Measurements from ENCODE around the gene HECTD4.

HECTD4 gene

DNA sequence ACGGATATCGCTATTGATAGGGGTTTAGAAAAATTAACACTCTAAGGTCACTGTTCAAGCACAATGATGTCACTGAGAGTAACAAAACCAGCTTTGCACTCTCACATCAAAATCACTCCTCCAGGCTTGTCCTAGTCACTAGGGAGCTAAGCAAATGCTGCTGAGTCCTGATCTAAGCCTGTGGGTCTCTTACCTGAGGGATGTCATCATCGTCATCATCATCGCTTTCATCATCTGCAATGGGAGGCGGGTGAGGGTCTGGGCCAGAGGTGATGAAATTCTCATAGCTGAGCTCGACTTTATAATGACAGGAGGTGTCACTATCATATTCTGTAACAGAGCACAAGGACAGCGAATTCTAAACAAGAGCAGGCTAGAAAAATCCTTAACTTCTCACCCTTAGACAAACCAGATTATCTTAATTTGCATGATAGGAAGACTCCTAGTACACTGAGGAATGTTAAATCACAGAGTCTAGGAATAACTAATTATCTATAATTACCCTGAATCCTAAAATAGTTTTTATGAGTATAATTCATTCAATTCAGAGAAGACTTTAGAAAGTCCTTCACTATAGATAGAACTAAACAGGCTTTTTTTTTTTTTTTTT is 173.8 kb downstream of the HECTD4 start:
- DNase-seq (ENCODE audit: low read depth in 2 of 2) = no peak

DNA sequence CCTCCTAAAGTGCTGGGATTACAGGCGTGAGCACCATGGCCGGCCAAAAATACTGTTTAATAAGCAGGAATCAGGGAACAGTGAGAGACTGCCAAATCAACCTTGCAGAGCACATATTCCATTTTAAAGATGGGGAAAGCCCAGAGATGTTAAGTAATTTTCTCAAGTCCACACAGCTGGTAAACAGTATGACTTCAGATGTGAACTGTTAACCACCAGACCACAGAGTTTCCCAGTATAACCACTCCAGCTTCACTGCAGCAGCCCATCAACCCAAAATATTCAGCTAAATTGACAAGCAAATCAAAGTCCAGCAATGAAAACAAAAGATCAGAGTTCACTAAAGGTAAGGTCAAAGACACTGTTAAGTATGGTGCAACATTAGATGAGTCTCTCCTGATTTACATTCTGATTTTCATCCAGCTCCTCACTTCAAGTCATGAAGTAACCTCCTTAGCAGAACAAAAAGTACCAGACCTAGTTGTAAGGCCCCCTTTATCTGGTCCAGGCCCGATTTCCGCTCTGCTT is 174.8 kb downstream of the HECTD4 start:
- DNase-seq (ENCODE audit: low read depth in 2 of 2) = no peak

DNA sequence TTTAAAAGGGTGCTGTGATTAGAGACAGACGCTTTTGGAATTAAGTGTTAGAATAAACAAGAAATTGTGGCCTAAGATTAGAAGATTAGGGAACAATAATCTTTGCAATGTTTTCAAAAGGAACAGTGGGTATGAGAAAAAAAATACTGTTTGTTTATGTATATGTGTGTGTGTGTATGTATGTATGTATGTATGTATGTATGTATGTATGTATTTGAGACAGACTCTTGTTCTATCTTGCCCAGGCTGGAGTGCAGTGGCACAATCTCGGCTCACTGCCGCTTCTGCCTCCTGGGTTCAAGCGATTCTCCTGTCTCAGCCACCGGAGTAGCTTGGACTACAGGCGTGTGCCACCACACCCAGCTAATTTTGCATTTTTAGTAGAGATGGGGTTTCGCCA is 175.3 kb downstream of the HECTD4 start:
- DNase-seq (ENCODE audit: low read depth in 2 of 2) = no peak

DNA sequence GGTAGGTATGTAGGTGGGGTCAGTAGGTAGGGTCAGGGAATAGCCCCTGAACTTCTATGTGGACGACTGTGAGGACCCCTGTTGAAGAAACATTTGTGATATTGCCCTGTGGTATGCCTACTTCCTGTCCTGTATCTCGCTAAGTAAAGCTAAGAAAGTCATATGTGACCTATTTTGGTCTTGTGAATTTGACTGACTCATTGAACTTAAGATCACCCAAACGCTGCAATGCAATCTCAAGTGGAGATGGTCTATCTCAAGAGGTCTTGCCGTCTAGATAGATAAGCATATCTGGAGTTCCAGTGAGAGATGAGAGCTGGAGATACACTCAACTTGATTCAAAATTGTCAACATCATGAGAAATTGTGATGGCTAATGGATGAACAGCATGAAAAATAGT is 183.1 kb downstream of the HECTD4 start:
- no peak for DNase-seq (ENCODE audit: low read depth in 2 of 2)

DNA sequence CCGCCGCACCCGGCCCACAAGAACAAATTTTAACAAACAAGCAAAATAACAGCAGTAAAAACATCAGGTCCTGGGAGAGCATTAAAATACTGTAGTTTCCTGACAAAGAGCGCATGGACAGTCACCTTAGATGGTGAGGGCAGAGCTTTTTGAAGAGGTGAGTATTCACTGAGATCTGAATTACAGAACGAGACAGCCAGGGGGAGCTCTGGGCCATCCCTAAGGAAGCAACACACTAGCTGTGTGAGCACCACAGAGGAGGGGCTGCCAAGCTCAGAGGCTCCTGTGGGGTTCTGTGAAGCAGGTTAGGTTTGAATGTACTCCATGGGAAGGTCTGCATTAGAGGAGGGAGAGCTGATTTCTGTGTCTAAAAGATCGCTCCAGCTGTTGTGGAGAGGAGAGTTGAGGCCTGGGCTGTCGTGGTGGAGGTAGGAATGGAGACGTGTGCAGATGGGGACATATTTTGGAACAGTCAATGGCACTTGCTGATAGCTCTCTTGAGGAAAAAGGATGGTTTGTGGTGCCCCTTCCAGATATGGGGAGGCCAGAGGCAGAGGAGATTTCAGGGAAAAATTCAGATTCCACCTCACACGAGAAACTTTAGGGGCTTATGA is 184.0 kb downstream of the HECTD4 start:
- DNase-seq (ENCODE audit: low read depth in 2 of 2) = peak; percentile 19 to 33

DNA sequence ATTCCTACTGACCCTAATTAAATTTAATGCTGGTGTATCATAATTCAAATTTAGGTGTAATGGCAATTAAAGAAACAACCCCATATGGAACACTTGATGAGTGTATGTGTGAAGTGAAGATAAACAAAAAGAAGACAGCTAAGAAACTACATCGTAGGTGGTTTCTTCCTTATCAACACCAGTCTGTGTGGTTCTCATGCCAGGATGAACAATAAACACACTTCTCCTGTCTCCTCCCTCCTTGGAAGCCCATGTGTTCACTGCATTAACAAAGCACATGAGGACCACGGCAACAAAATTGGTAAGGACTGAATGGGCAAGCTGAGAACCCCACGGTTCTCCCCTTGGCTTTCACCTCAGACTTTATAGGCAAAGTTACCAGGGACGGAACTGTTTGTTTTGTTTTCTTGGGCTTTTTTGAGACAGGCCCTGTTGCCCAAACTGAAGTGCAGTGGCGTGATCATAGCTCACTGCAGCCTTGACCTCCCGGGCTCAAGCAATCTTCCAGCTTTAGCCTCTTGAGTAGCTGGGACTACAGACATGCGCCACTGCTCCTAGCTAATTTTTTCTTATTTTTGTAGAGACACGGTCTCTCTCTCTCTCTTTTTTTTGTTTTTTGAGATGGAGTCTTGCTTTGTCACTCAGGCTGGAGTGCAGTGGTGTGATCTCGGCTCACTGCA is 185.9 kb downstream of the HECTD4 start:
- DNase-seq (ENCODE audit: low read depth in 2 of 2) = no peak

DNA sequence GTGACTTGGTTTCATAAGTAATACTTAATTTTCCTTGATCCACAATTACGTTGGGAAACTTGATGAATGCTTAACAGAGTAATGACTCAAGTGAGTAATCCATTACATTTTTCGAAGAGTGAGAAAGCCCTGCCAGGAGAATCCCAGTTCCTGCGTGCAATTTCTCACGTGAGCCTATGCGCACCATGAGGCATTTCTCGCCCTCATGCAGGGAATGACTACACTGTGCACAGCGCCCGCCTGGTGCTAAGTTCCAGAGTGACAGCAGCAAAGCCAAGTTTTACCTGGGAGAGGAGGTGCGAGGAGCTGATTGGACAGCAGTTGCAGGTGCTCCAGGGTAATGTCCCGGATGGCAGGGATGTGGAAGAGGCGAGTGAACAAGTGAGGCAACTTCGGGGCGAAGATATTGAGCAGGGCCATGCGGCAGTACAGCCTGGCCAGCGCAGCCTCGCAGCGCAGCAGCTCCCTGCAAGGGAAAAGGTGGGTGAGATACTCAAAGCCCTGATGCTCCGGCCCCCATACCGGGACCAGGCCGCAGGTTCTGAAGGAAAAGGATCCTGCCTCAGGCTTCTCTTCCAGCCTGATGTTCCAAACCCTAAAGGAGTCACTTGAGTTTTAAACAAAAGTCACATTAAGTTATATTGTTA is 187.5 kb downstream of the HECTD4 start:
- no peak for DNase-seq (ENCODE audit: low read depth in 2 of 2)

DNA sequence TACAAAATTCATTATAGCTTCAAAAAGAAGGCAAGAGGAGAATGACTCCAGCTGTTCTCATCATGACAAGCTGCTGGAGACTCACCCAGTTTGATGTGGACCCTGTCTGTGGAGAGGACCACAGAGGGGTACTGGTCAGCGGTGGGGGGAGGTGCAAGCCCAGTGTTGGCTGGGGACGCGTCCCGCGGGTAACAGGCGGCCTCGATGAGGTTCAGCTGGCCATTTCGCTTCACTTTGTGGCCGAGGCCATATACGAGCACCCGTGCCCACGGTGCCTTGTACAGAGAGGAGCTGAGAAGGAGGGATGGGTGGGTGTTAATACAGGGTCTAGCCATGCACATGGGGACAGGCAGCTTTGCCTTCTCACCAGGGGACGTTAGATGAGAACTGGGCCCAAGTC is 189.8 kb downstream of the HECTD4 start:
- no peak for DNase-seq (ENCODE audit: low read depth in 2 of 2)

DNA sequence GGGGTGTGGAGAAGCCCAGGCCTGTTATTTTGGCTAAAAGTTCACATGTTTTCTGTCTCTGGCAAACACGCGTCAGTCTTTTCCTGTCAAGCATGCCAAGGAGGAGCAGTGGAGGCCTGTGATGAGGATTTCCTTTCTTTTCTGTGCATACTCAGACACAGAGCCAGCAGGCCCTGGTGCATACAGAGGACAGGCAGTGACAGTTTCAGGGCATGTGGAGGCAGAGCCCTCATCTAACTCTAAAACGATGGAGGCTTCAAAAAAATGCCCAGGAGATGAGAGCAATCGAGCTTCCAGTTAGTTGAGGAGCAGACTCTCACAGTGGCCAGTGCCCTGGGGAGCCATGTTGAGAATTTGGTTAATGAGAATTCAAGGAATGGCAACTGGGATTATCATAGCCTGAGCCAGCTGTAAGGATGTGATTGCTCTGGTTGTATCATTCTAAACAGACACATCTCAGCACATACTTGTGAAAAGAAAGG is 190.3 kb downstream of the HECTD4 start:
- DNase-seq (ENCODE audit: low read depth in 2 of 2) = no peak

DNA sequence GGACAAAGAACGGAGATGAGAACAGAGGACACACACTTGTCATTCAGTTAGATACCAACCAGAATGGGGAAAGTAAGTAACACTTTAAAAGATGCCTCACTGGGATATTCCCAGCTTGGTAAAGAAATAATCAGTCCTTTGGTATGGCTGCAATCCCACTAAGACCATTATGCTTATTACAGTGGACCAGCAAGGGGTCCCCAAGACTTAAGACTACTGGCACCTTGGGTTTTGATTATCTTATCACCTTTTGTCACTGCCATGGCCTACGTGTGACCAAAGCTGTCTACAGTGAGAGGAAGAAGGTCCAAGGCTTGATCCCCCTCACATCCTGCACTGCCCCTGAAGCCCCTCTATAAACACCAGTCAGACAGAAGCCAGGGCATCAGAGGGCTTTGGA is 191.0 kb downstream of the HECTD4 start:
- DNase-seq (ENCODE audit: low read depth in 2 of 2) = no peak

DNA sequence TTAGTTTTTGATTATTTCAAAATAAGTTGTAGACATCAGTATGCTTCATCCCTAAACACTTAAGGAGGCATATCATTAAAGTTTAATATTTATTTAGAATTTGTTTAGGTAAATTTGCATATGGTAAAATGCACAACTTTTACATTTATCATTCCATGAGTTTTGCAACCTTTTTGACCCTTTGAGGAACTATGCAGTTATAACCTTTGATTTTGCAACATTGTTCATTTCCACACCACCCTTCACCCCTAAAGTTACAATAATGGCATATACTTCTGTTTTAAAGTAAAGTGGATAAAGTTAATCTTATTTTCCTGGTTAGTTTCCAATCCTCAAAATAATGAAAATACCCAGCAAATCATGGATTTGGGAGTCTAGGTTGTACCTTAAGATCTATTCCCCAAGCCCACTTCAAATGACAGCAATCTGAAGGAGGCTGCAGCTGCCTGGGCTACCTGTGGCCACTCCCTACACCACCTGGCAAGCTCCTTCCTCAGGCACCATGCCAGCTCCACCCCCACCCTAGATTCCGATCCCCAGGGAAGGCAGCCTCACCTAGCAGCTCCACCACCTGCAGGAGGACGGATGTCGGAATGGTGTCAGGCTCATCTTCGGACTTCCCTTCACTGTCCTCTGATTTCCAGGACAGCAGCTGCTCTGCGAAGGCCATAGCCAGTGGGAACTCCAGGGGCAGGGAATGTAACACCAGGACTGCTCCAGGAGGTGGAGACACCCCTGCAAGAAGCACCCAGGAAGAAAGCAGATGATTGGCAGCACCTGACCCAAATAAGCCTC is 191.8 kb downstream of the HECTD4 start:
- DNase-seq (ENCODE audit: low read depth in 2 of 2) = no peak

DNA sequence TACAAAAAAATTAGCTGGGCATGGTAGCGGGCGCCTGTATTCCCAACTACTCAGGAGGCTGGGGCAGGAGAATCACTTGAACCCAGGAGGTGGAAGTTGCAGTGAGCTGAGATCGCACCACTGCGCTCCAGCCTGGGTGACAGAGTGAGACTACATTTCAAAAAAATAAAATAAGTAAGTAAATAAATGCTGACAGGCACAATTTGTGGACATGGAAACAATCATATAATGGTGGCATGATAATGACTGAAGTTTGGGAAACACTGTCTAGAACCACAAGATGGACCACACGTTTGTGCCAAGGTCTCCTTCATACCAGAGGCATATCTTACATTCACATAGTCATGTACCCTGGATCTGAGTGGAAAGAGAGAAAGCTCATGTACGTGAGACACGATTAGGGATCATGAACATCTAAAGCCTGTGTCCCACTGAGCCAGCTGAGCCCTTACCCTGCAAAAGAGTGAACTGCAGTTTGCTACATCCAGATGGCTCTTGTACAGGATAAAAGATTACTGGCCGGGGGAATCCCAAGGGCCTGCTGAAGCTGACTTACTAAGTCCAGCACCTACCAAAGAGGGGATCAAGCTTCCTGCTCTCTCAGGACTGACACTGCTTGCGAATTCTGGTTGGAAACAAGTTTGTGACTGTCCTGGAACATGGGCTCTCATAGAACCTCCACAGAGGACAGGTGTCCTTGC is 194.0 kb downstream of the HECTD4 start:
- no peak for DNase-seq (ENCODE audit: low read depth in 2 of 2)

DNA sequence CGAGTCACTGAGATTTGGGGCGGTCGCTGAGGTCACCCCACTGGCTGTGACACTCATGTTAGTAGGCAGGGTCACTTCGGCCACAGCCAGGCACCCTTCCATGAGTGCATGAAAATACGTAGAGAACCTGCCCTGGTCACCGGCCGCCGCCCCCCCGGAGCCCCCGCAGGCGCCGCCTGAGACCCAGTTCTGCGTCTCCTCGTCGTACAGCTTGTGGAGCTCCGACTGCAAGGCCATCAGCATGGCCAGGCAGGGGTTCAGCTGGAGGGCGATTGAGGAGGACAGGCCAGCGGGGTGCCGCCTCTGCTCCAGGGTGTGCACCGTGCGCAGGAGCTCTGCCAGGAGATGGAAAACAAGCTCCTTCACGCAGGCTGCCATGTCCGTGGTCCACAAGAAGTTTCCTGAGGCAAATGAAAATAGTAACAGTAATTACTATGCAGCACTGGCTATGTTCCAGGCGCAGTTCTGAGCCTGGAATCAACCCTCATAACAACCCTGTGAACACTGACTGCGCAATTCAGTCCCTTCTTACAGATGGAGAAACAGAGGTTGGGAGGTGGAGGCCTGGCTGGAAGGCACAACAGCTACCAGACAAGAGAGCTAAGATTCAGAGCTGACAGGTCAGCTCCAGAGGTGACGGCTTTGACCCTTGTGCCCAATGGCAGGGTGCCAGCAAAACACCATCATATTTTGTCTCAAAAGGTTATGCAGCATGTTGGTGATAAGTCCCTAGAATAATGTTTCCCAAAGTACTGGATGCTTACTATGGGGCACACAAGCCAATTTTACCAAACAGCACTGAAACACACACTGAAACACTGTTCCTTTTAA is 196.9 kb downstream of the HECTD4 start:
- DNase-seq (ENCODE audit: low read depth in 2 of 2) = no peak

DNA sequence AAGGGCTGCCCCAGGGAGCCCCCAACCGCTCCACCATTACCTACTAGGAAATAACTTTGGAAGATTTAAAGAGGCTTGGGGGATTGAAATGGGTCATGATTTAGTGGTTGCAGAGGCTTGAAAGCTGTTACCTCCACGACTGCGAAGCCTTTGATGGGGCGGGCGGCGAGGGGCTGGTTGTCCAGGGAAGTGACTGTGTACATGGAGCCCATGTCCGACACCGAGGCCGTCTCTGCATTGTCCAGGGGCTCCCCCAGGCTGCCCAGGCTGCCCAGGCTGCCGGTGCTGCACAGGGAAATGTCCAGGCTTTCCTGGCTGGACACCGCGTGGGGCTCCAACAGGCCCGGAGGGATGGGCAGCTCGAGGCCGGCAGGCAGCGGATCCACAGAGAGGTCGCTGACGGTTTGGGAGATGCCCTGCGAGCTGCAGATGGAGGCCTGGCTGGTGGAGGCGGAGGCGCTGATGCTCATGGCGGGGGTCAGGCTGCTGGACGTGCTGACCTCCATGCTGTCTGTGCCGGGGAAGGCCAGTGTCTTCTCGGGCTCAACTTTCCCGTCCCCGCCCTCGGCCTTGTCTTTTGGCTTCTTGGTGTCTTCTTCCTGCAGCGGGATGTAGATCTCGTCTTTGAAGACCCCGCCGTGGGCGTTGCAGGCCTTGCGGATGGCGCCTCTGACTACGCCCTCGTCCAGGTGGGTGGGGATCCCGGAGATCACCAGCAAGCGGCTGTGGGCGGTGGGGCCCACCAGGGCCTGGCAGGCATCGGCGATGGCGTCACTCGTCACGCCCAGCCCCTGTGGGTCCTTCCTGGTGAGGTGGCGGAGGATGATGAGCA is 198.0 kb downstream of the HECTD4 start:
- DNase-seq (ENCODE audit: low read depth in 2 of 2) = no peak

DNA sequence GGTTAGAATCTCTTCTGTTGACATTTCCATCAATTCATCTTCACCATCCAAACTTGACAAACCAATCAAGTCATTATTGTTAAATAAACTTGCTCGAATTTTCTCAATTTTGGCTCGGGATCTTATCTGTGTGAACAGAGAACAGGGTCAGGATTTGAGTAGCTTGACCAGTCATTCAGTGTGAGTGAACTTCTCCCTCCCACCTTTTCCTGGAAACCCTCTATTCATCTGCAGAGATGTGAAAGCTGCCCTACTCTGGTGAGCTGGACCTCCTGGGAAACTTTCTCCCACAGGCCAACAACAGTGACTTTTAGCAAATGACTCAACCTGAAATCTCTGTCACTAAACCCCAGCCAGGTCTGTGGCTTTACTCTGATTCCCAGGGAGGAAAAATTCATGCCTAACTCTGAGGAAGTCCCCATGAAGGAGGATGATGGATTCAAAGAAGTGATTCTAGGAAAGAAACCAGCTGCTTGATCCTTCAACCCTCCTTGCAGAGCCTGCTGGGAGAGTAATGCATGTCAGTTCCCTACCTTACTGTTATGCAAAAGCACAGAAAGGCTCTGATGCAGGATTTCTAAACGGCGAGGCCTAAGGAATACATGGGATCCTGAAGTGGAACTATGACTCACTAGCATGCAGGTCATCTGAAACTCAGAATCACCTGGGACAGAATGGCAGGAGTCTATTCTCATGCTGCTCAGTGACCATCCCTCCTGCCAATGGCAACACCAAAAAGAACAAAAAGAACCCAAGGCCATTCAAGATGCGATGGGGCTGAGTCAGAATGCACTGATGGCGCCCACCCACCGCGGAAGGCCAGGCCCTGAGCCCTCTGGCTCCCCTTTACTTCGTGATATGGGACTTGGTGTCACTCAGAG is 198.8 kb downstream of the HECTD4 start:
- DNase-seq (ENCODE audit: low read depth in 2 of 2) = no peak

DNA sequence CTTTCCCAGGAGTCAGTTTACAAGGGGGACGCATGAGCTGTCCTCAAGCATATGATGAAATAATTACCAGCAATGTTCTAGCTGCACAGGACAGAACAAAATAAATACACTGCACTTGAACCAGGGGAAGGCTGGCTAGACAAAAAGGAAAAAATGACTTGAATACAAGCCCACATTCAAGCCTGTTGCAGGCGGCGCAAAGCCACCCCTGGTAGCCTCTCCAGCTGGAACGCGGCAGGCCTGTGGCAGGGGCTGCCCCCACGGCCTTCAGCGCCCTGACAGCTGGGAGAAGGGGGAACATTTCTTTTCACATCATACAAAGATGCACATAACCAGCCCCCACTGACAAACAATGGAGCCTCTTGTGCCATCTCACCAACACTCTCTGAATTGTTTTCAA is 199.7 kb downstream of the HECTD4 start:
- DNase-seq (ENCODE audit: low read depth in 2 of 2) = no peak

DNA sequence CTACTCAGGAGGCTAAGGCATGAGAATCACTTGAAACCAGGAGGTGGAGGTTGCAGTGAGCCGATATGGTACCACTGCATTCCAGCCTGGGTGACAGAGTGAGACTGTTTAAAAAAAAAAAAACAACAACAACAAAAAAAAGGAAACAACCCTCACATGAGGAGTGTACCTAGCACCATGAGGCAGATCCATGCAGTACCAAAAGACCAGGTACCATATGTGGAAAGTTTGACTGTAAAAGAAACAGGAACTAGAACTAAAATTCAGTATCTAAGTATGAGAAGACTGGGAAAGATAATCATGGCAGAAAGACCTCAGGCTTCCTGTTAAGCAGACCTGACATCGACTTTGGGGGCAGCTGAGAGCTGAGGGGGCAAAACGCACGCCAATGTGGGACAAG is 201.8 kb downstream of the HECTD4 start:
- DNase-seq (ENCODE audit: low read depth in 2 of 2) = no peak

DNA sequence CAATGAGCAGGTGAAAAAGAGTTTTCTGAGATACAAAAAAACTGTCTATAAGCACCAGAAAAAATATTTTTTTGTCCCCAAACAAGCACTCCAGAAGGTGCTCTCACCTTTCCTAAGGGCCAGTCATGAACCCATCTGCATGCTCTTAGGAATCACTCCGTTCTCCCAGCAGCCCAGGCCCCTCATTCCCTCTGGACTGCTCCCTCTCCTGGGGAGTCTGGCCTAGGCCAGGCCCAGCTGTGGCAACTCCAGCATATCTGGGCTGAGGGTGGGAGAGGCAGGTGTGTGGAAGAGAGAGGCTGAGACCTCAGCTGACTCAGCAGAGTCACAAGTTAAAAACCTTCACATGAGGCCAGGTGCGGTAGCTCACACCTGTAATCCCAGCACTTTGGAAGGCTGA is 202.3 kb downstream of the HECTD4 start:
- no peak for DNase-seq (ENCODE audit: low read depth in 2 of 2)

All from activated CD4-positive, alpha-beta T cell treated with anti-CD3 and anti-CD28 coated beads for 24 hours (primary cell).